Left ventricle myocardium inferior (tissue), 1 donor: ENCODE results near the gene CRHR1. TPM values are rescaled to one million over a fixed set of nuclear protein-coding genes. Genes with fewer than 3 reads are reported as not detected.

Experiments
- DNase-seq: peaks from one replicate; pipeline ENCODE4 v3.0.0-alpha.2; 2020
- H3K27ac ChIP-seq: fragments of 200-600 bp; replicated peaks from 2 replicates; pipeline ENCODE4 v1.8.0; 2021
- H3K27me3 ChIP-seq: fragments of 200-600 bp; 2 replicates; pipeline ENCODE4 v1.8.0; 2021; ENCODE audit warnings: low read depth
- H3K36me3 ChIP-seq: fragments of 200-600 bp; 2 replicates; pipeline ENCODE4 v1.8.0; 2021
- H3K4me1 ChIP-seq: fragments of 200-600 bp; 2 replicates; pipeline ENCODE4 v1.8.0; 2021
- H3K4me3 ChIP-seq: fragments of 200-600 bp; 2 replicates; pipeline ENCODE4 v1.8.0; 2021; ENCODE audit warnings: mild to moderate bottlenecking, moderate library complexity
- H3K9me3 ChIP-seq: fragments of 200-600 bp; replicated peaks from 2 replicates; pipeline ENCODE4 v1.8.0; 2021
- intact Hi-C: fragments of 100-400 bp; cut with micrococcal nuclease; formaldehyde crosslinking; loops from one replicate; pipeline ENCODE4 v1.11.0; 2022
- total RNA-seq: library from RNA; stranded (reverse); fragmentation: NEBNext Ultra II Directional; extraction: Animal tissue kit (Norgen Biotek cat#: 25700); gene quantifications from one replicate; pipeline ENCODE4 v1.2.1, GENCODE V29; 2021
- TF ChIP-seq, protein P1 (sequence below): fragments of 200-600 bp; IDR thresholded peaks from 2 replicates; pipeline ENCODE4 v1.8.0; 2021; ENCODE audit warnings: antibody characterized with exemption, mild to moderate bottlenecking, borderline replicate concordance
- donor health status: DM: no; HTN: yes; CAD: no; lungs with severe emphysema.

The CRHR1 gene
- total RNA-seq, 1 donor from 2014 or later = not detected

DNA sequence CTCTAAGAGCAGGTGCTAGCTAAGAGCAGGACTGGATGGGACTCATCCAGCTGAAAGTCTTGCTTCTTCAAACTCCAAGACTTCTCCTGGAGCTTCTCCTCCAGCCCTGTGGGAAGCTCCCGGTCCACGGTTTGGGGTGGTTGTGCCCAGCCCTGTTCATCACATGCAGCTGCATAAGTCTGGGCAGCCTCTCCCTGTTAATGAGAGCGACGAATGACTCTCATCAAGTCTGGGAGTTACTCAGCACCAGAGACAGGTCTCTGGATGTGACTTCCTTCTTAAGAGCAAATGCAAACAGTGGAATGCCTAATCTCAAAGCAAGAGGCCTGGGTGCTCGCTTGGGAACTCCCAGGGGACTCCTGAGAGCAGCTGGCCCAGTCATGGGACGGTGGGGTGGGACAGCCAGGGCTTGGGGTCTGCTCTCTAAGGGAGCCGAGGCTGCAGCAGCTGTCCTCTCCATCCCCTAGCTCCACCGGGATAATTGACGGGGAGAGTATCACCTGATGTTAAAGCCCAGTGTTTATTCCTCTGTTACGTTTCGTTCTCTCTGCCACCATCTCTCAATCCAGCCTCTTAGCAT is 35.3 kb upstream of the CRHR1 start:
- TF ChIP-seq, protein P1, sequence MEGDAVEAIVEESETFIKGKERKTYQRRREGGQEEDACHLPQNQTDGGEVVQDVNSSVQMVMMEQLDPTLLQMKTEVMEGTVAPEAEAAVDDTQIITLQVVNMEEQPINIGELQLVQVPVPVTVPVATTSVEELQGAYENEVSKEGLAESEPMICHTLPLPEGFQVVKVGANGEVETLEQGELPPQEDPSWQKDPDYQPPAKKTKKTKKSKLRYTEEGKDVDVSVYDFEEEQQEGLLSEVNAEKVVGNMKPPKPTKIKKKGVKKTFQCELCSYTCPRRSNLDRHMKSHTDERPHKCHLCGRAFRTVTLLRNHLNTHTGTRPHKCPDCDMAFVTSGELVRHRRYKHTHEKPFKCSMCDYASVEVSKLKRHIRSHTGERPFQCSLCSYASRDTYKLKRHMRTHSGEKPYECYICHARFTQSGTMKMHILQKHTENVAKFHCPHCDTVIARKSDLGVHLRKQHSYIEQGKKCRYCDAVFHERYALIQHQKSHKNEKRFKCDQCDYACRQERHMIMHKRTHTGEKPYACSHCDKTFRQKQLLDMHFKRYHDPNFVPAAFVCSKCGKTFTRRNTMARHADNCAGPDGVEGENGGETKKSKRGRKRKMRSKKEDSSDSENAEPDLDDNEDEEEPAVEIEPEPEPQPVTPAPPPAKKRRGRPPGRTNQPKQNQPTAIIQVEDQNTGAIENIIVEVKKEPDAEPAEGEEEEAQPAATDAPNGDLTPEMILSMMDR = no peak
- Histone ChIP-seq H3K27ac (no peak overlapping the region), H3K4me3 (no peak overlapping the region), H3K4me1 (peaks cover 4% of the 10 kb centered on the region), H3K9me3 (no peaks in the 10 kb centered on the region), H3K27me3 (peaks cover 77% of the 10 kb centered on the region), H3K36me3 (no peaks in the 10 kb centered on the region)
- DNase-seq = no peak
- intact Hi-C loops = no loop called here

DNA sequence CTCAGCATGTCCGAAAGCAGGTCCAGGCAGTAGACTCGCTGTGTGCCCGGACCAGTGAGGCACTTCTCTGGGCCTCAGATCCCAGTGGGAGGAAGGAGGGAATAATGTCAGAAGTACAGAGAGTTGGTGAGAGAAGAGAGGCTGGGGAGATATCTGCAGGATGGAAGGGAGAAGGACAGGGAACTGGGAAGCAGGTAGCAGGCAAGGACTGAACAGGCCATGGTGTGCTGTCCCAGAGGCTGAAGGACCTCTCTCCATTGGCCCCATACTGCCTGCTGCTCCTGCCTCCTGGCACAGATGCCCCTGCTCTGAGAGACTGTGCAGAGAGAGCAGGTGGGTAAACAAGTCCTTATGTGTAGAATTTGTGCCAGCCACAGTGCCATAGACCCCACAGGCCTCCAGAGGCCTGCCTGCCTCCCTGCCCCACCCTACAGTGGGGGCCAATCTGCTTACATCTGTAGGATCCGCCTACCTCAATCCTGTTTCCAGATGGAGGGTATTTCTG is 34.2 kb upstream of the CRHR1 start:
- Histone ChIP-seq H3K4me1 (no peaks in the 10 kb centered on the region), H3K27ac (no peak overlapping the region), H3K27me3 (peaks cover 79% of the 10 kb centered on the region), H3K4me3 (no peak overlapping the region), H3K9me3 (no peaks in the 10 kb centered on the region), H3K36me3 (no peaks in the 10 kb centered on the region)
- TF ChIP-seq, protein P1 = no peak
- no peak for DNase-seq
- intact Hi-C loops = no loop called here

DNA sequence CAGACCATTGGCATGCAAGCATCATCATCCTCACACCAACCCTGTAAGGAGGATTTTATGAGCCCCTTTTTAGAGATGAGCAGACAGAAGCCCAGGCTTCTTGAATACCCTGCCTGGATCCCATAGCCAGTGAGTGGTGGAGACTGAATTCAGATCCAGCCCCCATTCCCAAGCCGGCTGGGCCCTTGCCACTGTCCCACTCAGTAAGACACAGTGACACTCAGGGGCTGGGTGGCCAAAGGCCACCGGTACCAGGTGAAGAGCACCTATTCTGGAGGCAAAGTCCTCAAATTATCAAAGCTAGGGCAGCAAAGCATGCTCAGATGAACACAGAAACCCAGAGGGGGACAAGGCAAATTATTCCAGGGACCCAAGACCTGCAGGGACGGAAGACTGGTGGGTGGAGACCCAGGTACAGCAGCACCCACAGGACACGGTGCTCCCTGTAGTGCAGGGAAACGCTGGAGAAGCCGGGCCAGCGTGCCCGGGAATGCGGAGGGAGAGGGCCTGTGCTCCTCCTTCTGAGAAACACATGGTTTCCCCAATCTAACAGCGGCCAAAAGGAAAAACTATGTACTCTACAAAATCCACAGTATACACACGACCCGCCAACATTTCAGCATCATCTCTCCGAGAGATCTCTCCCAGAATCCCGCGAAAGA is 33.2 kb upstream of the CRHR1 start:
- H3K36me3 ChIP-seq = no peaks in the 10 kb centered on the region
- TF ChIP-seq, protein P1 = no peak
- H3K4me3 ChIP-seq = no peak overlapping the region
- no peaks in the 10 kb centered on the region for H3K9me3 ChIP-seq
- intact Hi-C loops = no loop called here
- peaks cover 81% of the 10 kb centered on the region for H3K27me3 ChIP-seq
- no peak overlapping the region for H3K27ac ChIP-seq
- DNase-seq = no peak
- no peaks in the 10 kb centered on the region for H3K4me1 ChIP-seq

DNA sequence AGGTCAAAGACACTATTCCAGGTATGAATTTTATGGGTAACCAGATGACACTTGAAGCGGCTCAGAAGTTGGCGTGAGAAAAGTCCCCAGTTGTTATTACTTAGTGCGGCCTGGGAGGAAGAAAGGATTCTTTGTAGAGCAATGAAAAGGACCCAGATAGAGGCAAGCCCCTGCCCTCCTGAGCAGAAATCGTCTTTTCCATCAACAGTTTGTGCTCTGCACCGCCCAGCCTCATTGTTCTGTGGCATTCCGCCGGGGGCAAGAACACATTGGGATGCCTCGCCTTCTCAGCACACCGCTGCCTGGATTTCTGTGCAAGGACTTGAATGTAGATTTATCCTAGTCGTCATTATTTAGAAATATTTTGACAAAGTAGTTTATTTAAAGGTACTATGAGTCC is 32.7 kb upstream of the CRHR1 start:
- intact Hi-C loops = no loop called here
- H3K4me1 ChIP-seq = no peaks in the 10 kb centered on the region
- no peak overlapping the region for H3K4me3 ChIP-seq
- TF ChIP-seq, protein P1 = no peak
- no peak for DNase-seq
- H3K9me3 ChIP-seq = no peaks in the 10 kb centered on the region
- H3K27ac ChIP-seq = no peak overlapping the region
- no peaks in the 10 kb centered on the region for H3K36me3 ChIP-seq
- H3K27me3 ChIP-seq = peaks cover 81% of the 10 kb centered on the region

DNA sequence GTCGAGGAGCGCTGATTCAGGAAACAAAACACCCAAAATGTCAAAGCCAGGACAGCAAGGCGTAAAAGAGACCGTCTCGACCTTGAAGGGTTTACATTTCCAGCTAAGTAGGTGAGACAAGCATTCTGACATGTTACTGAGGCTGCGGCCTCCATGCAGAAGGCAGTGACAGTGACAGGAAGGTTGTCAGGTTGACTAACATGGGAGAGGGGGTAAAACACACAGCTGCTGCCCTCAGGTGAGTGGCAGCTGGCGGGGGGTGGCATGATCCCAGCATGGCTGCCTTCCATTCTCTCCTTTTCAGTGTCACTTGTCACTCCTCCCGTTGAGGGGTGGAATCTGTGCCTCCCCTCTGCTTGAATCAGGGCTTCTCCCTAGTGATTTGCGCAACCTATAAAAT is 31.9 kb upstream of the CRHR1 start:
- Histone ChIP-seq H3K27ac (no peak overlapping the region), H3K36me3 (no peaks in the 10 kb centered on the region), H3K4me1 (no peaks in the 10 kb centered on the region), H3K27me3 (peaks cover 85% of the 10 kb centered on the region), H3K4me3 (no peak overlapping the region), H3K9me3 (no peaks in the 10 kb centered on the region)
- DNase-seq = no peak
- TF ChIP-seq, protein P1 = no peak
- intact Hi-C loops = no loop called here
